Limb (tissue), 2 donors: ENCODE results near the gene SLC46A3.
A peak's percentile ranks its signal among the peaks of the same experiment; 100 is the strongest.
"Not testable (repeated sequence)": the region's sequence is repeated elsewhere in the genome, so short reads cannot be mapped to it uniquely, and the experiment has no call there.

Experiments
- DNase-seq, 2 donors: peaks; one replicate each; pipeline ENCODE4 v3.0.0-alpha.2; 2016; ENCODE audit errors: extremely low spot score in 2 of 2

SLC46A3 gene

GRCh38 chr13:28734906-28735305 lies 16.1 kb upstream of the SLC46A3 start:
- DNase-seq, result no peak

DNA sequence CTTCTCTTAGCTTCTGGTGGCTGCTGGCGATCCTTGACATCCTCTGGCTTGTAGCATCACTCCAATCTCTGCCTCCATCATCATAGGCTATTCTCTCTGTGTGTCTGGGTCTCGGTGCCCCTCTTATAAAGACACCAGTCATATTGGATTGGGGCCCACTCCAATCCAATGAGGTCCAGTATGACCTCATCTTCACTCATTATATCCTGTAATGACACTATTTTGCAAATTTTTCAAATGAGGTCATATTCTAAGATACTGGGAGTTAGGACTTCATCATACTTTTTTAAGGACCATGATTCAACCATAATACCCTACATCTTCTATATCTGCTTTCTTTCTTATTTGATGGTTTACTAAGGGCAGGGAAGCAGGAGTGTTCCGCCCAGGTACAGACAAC lies 12.0 kb upstream of the SLC46A3 start:
- DNase-seq, result no peak

- no peak for DNase-seq
Measured at GRCh38 chr13:28729541-28729940, 10.8 kb upstream of the SLC46A3 start.

- no peak for DNase-seq
Measured at GRCh38 chr13:28728642-28729041, 9.9 kb upstream of the SLC46A3 start.

DNA sequence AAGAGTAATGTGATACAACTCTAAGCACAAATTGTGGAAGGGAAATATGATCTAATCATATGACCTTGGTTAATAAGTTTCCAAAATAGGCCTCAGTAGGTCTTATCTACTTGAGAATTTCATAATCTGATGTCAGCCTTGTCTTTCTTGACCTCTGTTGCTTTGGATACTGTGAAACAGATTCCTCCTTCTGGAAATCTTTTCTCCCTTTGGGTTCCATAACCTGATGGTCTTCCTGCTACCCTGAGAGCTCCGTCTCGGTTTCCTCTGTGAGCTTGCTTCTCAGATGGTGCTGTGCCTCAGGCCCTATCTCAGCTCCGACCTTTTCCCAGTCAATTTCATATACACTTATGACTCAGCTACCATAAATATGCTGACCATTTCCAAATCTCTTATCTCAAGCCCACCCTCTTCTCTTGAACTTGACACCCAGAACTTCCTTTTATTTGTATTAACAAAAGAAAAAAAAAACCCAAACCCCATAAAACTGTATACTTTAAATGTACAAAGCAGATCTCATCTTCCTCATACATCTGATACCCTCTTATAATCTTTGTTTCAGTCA lies 6.4 kb upstream of the SLC46A3 start:
- DNase-seq, result no peak

DNA sequence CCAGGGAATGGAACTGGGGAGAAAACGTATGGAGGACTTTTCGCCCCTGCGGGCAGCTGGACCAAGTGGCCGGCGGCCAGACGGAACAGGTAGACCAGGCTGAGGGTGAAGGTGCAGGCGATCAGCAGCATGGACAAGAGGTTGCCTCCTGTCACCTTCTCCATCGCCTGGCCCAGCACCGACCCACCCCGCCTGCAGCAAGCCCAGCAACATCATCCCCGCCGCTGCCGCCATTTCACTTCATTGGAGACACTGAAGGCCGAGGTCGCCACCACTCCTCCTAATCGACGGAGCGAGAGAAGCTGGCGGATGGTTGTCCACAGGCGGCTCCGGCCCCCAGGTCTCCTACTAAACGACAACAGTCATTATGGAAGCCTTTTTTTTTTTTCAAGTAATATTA lies 5.0 kb upstream of the SLC46A3 start:
- no peak for DNase-seq

- no peak for DNase-seq
Measured at GRCh38 chr13:28719227-28720055, 671 bp upstream of the SLC46A3 start.

- no peak for DNase-seq
Measured at GRCh38 chr13:28718196-28718542, 601 bp downstream of the SLC46A3 start.

GRCh38 chr13:28717170-28717569 lies 1.6 kb downstream of the SLC46A3 start:
- no peak for DNase-seq

DNA sequence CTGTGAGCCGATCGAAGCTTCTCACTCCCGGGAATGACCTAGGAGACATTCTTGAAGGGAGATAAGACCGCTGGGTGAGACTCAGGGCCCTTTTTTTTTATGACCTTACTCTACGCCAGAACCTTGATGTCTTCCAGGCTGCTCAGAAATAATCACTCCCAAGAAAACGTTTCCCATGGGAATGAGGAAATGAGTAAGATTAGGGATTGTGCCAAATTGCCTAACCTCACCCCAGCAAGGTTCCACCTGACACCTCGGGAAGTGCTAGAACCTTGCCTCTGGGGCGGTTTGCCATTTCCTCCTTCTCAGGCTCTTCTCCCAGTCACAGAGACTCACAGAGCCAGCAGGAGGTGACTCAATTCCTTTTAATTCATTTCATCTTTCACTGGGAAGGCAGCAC lies 2.3 kb downstream of the SLC46A3 start:
- DNase-seq, result no peak

GRCh38 chr13:28714651-28715050 lies 4.1 kb downstream of the SLC46A3 start:
- DNase-seq, result no peak

DNA sequence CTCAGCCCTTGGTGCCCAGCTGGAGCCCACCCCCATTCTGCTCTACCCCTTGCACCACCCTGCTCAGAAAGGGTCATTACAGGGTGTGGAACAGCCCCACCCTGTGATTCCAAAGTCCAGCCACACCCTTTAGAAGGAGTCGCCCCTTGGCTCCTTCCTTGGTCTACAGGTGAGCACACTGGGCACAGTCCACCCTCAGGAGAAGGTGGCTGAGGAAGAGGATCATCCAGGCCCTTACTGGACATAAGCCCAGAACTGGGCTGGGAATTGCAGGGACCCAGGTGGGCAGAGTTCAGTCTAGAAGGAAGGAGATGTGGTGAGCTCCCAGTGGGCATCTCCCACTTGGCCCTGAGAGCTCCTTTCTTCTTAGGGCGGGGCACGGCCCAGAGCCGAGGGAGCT lies 8.6 kb downstream of the SLC46A3 start:
- no peak for DNase-seq

- peak in 1 of 2 donors; percentile 39 for DNase-seq
Measured at GRCh38 chr13:28707629-28708427, 10.9 kb downstream of the SLC46A3 start.

GRCh38 chr13:28705461-28706083 lies 13.2 kb downstream of the SLC46A3 start:
- no peak for DNase-seq

DNA sequence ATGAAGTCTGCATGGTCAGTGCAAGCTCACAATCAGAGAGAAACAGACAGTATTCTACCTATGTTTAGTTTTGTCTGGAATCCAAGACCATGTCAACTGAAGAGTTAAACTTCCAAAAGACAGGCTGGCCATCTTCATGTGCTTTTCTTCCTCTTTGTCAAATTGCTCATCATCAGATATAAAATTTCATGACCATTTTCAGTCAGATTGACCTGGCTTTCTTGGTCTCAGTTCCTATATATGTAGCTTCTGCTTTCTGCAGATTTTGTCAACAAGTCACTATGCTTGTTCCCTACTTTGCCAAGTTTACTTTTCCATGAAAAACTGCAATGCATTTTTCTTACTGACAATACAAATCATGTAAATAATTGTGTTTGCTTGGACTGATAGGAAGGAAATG lies 13.9 kb downstream of the SLC46A3 start:
- DNase-seq, result no peak

GRCh38 chr13:28704282-28704681 lies 14.5 kb downstream of the SLC46A3 start:
- no peak for DNase-seq

DNA sequence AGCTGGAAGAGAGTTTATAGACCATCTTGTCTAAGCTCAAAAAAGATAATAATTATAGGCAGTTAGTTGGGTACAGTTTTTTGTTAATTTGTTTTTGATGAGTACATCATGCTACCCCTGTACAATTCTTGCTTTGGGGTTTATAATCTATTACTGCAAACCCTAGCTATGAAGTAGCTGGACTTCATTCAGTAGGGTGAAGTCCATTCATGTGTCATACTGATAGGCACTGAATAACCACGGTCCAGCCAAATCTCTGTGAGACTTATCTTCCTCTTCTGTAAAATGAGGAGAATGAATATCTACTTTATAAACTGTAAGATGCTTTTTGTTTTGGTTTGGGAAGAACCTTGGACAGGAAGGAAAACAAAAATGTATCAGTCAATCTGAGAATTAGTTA lies 19.5 kb downstream of the SLC46A3 start:
- no peak for DNase-seq

GRCh38 chr13:28697441-28697840 lies 21.3 kb downstream of the SLC46A3 start:
- no peak for DNase-seq

DNA sequence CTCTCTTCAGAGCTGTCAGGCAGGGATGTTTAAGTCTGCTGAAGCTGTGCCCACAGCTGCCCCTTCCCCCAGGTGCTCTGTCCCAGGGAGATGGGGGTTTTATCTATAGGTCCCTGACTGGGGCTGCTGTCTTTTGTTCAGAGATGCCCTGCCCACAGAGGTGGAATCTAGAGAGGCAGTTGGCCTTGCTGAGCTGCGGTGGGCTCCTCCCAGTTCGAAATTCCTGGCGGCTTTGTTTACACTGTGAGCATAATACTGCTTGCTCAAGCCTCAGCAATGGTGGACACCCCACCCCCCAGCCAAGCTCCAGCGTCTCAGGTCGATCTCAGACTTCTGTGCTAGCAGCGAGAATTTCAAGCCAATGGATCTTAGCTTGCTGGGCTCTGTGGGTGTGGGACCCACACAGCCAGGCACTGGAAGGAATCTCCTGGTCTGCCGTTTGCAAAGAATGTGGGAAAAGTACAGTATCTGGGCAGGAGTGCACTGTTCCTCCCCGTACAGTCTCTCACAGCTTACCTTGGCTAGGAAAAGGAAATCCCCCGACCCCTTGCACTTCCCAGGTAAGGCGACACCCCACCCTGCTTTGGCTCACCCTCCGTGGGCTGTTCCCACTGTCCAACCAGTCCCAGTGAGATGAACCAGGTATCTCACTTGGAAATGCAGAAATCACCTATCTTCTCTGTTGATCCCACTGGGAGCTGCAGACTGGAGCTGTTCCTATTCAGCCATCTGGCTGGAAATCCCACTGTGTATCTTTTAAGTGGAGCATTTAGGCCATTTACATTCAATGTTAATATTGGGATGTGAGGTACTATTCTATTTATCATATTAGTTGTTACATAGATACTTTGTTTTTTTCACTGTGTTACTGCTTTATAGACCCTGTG lies 24.9 kb downstream of the SLC46A3 start:
- not testable (repeated sequence) for DNase-seq

- DNase-seq, result no peak
Measured at GRCh38 chr13:28685892-28686291, 32.9 kb downstream of the SLC46A3 start.

GRCh38 chr13:28685114-28685513 lies 33.7 kb downstream of the SLC46A3 start:
- DNase-seq, result no peak
